GM18519 (cell line): ENCODE measurements around the gene KIF26A.

Experiments used
- ATAC-seq: cut with Tn5 transposase; IDR thresholded peaks from one replicate; pipeline ENCODE4 v1.9.1; 2021; ENCODE audit warnings: mild to moderate bottlenecking, moderate library complexity; ENCODE audit not compliant: unreplicated experiment, low FRiP score

The KIF26A gene

DNA sequence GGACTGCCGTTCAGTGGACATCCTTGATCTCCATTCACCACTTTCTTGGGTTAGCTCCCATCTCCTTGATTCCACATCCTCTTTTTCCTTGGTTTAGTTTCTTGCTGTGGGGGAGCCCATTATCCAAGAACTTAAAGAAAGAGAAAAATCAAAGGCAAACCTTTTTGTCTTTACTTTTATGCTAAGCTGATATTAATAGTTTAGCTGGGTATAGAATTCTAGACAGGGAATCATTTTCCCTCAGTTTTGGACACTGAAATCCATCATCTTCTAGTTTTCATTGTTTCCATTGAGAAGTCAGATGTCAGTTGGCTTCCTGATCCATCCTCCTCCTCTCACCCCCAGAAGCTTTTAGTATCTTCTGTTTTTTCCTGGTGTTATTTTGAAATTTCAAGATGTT is 8.8 kb upstream of the KIF26A start:
- ATAC-seq = no peak

DNA sequence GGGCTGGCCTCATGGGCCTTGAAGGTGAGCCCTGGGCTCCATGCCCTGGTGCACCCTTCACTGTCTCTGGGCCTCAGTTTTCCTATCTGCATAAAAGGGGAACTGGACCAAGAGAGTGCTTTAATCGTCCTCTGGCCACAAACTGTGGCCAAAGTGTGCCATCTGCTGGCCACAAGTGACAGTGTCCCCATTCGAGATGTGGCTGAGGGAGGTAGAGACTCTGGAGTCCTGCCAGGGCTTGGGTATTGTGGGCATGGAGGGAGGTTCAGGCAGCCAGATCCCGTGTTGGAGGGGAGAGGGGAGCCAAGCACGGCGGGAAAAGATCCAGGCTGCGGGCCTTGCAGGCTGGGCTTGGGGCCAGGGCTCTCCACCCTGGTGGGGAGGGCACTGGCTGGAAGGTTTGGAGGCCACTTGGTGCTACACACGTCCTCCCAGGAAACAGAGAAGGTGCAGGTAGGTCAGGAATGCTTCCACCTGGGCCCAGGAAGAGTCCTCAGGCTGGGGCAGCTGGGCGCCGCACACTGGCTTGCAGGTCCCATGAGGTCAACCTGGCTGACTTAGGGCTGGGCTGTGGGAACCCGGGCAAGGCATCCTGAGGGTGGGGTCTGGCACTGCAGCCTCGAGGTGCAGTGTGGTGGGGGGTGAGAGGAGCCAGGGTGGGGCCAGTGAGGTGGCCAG is 7.3 kb upstream of the KIF26A start:
- no peak for ATAC-seq

DNA sequence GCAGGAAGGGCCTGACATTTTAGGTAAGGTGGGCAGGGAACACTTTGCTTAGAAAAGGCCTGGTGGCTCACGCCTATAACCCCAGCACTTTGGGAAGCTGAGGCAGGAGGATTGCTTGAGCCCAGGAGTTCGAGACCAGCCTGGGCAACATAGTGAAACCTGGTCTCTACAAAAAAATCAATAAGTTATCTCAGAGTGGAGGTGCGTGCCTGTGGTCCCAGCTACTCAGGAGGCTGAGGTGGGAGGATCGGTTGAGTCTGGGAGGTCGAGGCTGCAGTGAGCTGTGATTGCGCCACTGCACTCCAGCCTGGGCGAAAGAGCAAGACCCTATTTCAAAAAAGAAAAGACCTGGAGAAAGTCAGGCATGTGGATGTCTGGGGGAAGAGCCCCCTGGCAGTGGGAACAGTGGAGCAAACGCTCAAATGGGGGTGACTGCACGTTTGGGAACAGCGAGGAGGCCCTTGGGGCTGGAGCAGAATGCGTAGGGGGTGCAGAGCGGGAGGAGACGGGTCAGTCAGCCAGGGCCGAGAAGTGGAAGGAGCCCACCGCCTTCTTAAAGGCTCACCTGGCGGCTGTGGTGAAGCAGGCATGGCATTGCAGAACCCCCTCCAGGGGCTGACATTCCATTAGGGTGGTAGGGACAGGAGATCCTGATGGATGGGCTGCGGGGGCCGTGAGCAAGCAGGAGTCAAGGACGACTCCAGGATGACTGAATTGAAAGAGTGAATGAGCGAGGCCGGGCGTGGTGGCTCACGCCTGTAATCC is 6.2 kb upstream of the KIF26A start:
- ATAC-seq = no peak

DNA sequence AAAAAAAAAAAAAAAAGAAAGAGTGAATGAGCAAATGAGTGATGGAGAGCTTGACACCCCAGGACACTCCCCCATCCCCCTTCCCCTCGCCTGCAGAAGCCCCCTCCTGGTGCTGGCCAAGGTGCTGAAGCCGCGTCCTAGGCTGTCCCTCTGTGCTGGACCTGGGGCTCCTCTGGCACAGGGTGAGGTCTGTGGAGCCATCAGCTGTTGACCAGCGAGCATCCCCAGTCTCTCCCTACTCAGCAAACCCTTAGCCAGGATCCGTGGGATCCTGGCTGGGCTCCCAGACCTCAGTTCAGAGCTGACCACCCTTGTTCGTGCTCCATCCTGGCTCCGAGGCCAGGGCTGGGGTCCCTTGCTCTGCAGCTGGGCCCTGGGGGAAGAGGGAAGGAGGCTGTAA is 5.4 kb upstream of the KIF26A start:
- no peak for ATAC-seq

DNA sequence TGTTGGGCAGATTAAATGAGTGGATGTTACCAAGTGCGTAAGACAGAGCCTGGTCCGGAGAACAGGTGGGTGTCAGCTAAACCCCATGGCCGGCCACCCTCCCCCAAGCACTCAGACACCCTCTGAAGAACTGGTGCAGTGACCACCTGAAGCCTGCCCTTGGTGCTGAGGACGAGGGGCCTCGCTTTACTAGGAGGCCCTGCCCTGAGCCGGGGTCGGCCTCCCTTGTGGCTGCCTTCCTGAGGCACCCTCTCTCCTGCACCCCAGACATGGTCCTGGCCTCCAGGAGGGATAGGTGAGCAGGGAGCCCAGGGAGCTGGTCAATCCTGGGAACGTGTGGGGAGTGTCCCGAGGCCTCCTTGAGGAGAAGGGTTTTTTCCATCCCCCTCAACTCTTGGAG is 4.9 kb upstream of the KIF26A start:
- ATAC-seq = no peak

DNA sequence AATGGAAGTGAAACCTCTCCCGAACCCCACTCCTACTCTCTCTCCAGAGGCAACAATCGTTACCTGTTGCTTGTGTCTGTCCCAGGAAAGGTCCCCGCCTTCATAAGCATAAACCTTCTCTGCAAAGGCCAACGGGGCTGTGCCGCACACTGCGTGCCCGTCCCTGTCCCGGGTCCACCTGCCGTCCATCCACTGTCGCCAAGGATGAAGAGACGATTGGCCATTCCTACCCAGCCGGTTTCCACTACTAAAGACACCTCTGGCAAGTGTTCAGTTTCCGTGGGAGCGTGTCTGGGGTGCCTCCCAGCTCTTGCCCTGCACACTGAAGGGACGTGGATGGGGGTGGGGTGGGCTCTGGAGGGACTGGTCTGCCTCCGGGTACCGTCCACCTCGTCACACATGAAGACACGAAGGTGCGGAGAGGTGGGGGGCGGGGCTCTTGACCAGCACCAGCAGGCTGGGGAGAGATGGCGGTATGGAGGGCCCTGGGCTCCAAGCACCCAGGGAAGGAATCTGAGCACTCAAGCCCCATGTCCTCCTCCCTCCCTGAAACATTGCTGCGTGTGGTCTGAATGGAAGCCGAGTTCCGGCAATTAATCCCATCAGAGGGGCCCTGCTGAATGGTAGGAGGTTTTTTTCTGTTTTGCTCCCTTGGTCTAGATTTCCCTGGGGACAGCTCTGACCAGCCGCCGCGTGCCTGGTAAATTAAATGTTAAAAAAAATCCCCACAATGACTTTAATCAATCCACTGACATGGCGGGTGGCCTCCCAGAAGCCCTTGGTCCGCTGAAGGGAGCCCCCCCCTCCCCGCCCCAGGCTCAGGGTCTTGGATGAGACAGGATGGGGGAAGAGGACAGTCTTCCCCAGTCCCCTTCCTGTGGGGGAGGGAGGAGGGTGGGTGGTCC is 4.1 kb upstream of the KIF26A start:
- ATAC-seq = no peak

DNA sequence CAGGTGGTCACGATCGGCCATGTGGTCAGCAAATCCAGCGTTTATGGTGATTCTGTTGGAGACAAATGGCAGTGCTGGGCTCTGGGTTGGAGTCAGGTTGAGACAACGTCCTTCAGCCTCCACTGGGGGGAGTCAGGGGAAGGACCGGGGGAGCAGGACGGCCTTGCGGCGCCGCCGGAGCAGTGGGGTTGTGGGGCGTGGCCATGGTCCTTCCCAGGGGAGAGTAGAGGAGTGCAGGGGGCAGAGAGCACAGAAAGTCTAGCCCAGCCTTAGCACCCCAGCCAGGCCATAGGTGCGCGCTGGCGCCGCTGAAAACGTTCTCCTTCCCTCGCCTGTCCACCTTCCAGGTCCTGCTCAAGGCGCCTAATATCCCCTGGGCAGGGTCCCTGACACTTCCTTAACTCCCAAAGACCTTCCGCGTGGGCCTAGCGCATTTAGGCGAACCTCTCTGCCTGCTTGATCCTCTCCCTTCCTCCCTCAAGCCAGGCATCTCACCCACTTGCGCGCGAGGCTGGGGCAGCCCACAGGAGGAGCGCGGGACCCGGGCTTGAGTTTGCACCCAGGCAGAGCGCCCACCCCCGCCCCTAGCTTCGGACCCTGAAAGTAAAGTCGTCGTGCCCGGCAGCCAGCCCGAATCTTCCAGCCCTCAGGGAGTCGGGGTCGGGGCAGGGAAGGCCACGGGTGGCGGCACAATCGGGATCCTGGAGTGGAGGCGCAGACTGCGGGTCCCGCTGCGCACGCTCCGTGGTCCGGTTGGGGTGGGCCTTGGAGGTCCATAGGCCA is 3.1 kb upstream of the KIF26A start:
- ATAC-seq = no peak

DNA sequence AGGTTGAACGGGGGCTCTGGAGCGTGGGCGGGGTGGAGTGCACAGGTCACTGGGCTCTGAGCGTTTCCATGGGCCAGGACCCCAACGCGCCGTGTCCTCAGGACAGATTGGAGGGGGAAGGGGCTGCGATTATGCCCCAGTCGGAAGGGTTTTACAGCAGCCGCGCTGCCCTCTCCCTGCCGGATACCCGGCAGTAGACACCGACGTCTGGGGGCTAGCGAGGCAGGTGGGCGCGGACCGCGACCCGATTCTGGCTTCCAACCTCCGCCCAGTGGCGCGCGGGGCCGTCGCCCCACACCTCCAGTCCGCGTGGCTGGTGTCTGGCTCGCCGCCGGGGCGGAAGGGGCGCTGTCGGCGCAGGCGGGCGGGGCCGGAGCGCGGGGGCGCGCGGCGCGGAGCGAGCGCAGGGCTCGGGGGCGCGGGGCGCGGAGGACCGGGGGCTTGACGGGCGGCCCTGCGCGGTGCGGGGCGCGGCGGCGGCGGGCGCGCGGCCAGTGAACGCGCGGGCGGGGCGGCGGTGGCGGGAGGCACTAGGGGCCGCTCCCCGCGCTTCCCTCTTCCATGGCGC is 2.4 kb upstream of the KIF26A start:
- ATAC-seq = no peak

DNA sequence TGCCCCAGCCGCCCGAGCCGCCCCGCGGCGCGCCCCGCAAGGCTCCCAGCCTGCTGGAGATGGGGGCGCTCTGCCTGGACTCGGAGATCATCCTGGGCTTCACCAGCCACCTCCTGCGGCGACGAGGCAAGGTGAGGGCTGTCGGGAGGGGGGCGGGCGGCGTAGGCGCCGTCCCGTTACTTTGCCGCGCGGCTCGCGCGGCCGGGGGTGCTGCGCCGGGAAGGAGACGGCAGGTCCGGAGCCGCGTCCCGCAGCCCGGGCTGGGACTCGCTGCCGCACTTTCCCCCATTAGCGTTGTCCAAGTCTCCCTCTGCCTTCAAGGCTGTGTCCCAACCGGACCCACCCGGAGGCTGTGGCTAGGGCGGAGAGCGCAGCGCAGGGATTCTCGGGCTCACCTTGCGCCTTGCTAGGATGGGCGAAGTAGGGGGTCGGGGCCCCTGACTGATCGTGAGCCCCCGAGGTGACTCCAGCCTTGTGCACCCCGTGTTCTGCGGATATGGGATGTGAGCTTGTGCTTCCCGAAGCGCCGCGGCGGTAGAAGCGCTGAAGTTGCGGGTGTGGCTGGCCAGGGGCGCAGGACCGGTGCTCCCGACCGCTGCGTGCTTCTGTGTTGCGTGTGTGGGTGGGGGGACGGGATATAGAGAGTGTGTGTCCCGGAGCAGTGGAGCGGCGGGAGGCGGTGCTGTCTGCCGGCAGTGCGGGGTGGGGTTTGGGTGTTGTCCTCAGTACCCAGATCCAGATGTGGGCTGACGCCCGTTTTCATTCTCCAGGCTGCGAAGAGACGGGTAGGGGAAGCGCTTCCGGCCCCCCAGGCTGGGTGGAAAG is 1.7 kb upstream of the KIF26A start:
- no peak for ATAC-seq

DNA sequence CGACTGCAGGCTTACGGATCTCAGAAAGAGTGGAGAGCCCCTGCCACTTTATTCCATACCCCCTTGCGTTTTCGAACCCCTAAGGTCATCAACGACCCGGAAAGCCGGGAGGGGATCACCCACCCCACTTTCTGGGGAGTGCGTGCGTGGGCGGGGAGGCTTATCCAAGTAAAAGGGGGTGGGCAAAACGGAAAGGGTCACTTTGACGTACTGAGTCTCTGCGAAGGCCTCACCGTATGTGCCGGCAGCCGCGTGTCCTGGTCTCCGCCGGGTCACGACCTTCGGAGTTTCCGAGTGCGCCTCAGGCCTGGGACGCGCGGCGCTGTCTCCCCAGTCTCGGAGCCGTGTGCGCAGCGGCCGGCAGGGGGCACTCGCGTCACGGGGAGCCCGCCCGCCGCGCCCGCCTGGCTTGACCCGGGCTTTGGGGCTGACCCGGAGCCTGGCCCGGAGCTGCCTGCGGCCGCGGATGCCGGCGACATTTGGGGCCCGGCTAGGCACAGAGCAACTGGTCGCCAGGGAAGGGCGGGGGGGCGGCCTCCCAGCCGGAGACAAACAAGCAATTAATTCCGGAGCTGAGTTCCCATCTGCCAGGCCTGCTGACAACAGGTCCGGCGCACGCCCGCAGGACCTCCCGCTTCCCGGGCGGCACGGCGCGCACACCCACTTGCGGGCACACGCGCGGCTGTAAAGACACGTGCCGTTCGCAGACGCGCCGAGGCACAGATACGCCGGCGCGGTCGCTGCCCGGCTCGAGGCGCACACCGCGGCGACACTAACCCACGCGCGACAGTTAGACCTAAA is 890 bp upstream of the KIF26A start:
- no peak for ATAC-seq

DNA sequence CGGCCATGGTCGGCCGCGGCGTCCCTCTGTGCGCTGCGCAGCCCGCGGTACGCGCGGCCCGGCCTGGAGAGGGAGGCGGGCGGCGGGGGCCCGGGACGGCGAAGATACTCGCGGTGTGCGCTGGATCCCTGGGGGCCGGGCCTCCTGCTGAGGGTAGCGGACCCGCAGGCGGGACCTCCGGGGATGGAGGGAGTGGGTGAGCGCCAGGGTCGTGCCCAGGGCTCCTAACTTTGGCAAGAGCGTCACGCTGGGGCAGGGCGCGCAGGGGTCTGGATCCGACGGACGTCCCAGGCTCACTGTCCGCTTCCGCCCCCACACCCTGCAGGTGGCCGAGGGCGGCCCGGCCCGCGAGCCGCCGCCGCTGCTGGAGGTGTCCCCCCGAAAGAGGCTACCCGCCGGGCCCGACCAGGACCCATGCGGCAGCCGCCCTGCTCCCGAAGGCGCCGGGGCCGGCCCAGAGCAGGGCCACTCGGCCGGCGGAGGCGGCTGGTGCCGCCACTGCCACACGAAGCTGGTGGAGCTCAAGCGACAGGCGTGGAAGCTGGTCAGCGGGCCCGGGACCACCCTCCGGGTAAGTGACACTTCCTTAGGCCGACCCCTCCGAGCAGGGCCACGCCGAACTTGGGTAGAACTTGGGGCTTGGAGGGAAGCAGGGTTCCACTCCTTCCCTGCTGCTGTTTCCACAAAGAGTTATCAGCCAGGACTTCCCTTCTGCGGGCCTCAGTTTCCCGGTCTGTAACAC is 502 bp downstream of the KIF26A start:
- ATAC-seq = no peak

DNA sequence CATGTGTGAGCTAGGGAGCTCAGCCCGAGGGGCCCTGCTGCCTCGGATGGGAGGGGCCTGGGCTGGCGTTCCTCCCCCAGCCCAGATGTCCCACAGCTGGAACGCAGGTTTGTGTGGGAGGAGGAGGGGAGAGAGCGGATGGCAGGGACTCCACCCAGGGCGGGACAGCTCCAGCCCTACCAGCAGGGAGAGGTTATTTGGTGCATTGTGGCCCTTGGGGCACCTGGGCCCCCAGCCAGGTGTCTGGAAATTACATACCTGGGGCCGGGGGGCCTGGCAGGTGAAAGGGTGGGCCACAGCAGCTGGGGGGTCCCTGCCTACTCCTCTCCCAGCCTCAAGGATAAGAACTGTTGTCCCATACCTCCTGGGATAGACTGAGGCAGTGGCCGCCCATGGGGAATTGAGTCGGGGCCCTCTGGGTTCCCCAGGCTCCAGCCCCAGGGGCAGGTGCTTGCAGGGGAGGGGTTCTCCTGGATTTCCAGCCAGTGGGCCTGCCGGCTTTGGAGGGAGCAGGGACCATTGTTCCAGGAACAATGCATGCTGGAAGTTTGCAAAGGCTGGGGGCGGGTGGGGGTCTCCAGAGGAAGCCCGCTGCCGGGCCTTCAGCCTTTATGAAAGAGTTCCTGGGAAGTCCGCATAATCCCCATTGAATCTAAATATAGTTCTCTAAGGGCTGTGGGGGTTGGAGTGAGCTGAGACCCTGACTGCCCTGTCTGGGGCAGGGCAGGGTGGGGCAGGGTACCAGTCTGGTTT is 1.2 kb downstream of the KIF26A start:
- ATAC-seq = no peak

DNA sequence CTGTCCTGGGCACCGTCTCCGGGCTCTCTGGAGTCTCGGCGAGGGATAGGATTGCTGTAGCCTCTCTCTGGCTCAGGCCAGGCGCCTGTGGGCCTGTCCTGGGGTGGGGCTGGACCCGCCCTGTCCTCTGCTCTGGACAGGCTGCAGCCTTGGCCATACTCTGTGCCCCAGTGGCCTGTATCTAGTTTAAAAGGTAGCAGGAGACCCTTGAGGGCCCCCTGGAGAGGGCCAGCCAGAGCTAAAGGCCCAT is 1.8 kb downstream of the KIF26A start:
- no peak for ATAC-seq

DNA sequence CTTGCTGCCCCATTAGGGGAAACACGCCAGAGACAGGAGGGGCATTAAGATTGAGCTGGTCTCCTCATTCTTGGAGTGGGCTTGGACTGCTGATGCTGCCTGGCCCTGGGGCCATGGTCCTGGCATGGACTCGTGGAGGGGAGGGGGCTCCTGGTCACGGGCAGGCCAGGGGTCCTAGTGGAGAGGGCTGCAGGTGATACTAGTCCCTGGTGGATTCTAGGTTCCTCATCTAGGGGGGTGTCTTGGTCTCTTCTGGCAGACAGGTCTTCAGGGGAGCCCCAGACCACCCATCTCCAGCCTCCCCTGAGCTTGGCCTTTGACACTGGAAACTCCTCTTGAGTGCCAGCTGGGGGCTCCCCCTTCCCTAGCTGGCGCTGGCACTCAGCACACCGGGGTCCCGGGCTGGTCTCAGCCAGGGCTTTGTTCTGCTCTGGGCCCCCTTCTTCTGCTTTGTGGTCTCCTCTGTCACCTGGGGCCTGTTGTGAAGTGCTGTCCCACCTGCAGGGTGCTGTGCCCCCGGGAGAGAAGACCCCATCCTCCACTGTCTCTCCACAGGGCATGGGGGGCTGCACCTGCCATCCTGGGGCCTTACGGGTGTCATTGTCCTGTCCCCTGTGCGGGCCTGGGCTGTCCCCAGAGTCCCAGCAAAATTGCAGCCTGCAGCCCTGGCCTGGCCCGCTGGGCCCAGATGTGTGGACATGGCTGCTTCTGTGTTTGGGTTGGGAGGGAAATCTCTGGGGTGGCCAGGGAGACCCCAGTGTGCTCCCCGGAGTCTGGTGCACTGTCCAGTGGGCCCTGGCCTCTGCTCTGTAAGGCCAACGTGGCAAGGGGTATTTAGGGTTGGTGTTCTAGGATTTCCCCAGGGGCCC is 2.3 kb downstream of the KIF26A start:
- no peak for ATAC-seq

DNA sequence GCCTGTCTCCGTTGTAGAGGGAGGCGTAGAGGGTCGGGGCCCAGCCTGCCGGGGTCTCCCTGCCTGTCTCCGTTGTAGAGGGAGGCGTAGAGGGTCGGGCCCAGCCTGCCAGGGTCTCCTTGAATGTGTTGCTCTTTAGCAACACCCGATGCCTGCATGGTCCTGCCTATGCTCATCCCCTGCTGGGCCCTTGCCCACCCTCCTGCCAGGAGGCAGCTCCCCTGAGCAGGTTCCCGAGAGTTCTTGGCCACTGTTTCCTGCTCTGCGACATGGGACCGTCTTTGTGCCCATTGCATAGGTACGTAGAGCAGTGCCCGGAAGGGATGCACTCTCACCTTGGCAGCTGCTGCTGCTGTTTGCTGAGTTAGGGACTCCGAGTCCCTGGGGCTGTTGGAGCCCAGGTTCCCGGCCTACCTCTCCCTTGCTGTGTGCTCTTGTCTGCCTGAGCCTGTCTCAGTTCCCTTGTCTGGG is 3.3 kb downstream of the KIF26A start:
- no peak for ATAC-seq

DNA sequence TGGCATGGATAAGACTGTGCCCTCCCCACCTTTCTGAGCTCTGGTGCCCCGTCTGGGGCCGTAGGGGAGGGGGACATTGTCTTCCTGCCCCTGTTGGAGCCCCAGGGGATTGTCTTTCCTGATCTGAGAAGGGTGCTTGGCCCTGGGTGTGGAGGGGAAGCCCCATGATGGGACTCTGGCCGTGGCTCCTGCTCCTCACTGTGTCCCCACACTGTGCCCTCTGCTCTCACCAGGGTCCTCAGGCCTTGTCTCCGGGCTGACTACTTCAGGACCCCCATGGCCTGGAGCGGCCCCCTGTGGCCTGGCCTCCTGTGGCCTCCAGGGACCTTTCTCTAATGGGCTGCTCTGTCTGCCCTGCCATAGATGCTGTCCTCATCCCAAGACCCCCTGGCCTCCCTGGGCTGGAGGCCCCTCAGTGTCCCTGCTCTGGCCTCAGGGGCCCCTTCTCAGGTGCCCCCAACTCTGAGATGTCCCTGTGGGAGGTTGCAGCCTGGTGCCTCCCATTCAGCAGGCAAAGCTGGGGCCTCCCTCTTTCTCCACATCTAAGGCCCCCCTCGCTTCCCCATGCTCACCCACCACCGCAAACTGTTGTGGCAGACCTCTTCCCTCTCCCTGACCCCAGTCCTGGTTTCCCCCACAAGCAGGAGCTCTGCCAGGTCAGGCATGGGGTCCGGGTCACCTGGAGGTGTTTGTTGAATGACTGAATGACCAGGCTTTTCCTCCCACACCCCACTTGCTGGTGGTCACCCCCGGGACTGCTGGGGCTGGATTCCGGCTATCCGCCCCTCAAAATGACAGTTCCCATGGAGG is 4.0 kb downstream of the KIF26A start:
- ATAC-seq = no peak
